Breast epithelium (tissue), 3 donors: ENCODE results near the gene CARD9.

ENCODE experiments used
- POLR2A ChIP-seq: fragments of 450-650 bp; IDR thresholded peaks from one replicate; pipeline ENCODE4 v1.6.1; 2016; ENCODE audit warnings: antibody characterized with exemption, mild to moderate bottlenecking, moderate library complexity
- TF ChIP-seq, protein P1 (sequence below), 3 donors: fragments of 450-650 bp; IDR thresholded peaks; one replicate each; pipeline ENCODE4 v1.5.1; 2016 to 2017; ENCODE audit warnings: antibody characterized with exemption in 3 of 3, mild to moderate bottlenecking in 3 of 3, moderate library complexity in 3 of 3

DNA sequence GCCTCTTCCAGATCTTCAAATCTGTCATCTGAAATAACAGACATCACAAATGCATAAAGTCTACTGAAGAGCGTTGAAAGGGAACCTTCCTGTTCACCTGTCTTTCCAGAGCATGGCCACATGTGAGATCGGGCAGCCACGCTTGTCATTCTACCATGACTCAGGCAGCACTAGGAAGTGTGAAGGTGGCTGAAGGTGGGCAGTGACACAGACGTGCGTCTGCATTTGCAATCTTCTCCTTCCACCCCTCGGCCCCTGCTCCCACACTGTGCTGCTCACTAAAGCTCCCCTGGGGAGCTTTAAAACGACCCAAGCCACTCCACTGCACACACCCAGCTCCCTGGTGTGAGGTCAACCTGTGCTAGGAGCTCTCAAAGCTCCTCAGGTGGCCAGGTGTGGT is 34.4 kb upstream of the CARD9 start:
- TF ChIP-seq, protein P1, sequence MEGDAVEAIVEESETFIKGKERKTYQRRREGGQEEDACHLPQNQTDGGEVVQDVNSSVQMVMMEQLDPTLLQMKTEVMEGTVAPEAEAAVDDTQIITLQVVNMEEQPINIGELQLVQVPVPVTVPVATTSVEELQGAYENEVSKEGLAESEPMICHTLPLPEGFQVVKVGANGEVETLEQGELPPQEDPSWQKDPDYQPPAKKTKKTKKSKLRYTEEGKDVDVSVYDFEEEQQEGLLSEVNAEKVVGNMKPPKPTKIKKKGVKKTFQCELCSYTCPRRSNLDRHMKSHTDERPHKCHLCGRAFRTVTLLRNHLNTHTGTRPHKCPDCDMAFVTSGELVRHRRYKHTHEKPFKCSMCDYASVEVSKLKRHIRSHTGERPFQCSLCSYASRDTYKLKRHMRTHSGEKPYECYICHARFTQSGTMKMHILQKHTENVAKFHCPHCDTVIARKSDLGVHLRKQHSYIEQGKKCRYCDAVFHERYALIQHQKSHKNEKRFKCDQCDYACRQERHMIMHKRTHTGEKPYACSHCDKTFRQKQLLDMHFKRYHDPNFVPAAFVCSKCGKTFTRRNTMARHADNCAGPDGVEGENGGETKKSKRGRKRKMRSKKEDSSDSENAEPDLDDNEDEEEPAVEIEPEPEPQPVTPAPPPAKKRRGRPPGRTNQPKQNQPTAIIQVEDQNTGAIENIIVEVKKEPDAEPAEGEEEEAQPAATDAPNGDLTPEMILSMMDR (IDR thresholded peaks at IDR 0.05): no peak
- TF ChIP-seq POLR2A: no peak
